GM12864 (cell line): ENCODE results near the gene SPRR5.

Experiments used
- DNase-seq: peaks from one replicate; pipeline ENCODE4 v3.0.0-alpha.2; 2011; ENCODE audit warnings: low read depth
- H3K4me3 ChIP-seq: 2 replicates; pipeline ENCODE4 v1.5.1; 2011; ENCODE audit warnings: mild to moderate bottlenecking, low read depth, low read length, control low read depth
- CTCF ChIP-seq: IDR thresholded peaks from 2 replicates; pipeline ENCODE4 v1.5.1; 2011; ENCODE audit warnings: low read depth, mild to moderate bottlenecking, moderate library complexity, low read length, control low read depth, inconsistent platforms; ENCODE audit errors: missing control alignments

Gene SPRR5

GRCh38 chr1:152981146-152981871 is 34.3 kb downstream of the SPRR5 start:
- no peak overlapping the region for H3K4me3 ChIP-seq
- TF ChIP-seq CTCF = no peak
- no peak for DNase-seq

- no peak for DNase-seq
- H3K4me3 ChIP-seq = no peak overlapping the region
- TF ChIP-seq CTCF = no peak
These were observed 35.1 kb downstream of the SPRR5 start for GRCh38 chr1:152982076-152982475.

GRCh38 chr1:152983234-152983633 is 36.2 kb downstream of the SPRR5 start:
- H3K4me3 ChIP-seq = no peak overlapping the region
- TF ChIP-seq CTCF = no peak
- no peak for DNase-seq

- TF ChIP-seq CTCF = no peak
- H3K4me3 ChIP-seq = no peak within 1 kb of the TSS
- DNase-seq = no peak
These were observed 36.7 kb downstream of the SPRR5 start, which contains the start of gene SPRR1A for GRCh38 chr1:152983743-152984142. SPRR1A (plus strand) TSS chr1:152984081; CDS start chr1:152985231, 1,150 bp downstream.

GRCh38 chr1:152986578-152986977 is 39.6 kb downstream of the SPRR5 start:
- DNase-seq = no peak
- H3K4me3 ChIP-seq = no peak overlapping the region
- TF ChIP-seq CTCF = no peak

GRCh38 chr1:152993186-152993585 is 46.2 kb downstream of the SPRR5 start:
- no peak for DNase-seq
- TF ChIP-seq CTCF = no peak

GRCh38 chr1:152995842-152996241 is 48.8 kb downstream of the SPRR5 start:
- no peak for DNase-seq
- no peak overlapping the region for H3K4me3 ChIP-seq
- no peak for TF ChIP-seq CTCF

More at GRCh38 chr1:152993186-152993585, 46.2 kb downstream of the SPRR5 start:
- no peak overlapping the region for H3K4me3 ChIP-seq
